SK-N-SH (cell line): ENCODE measurements around the gene ZNF648. TPM values are rescaled to one million over a fixed set of nuclear protein-coding genes. Genes with fewer than 3 reads are reported as not detected.

Experiments used
- CTCF ChIA-PET: fragments of 300-600, 350-600 bp; formaldehyde crosslinking; extraction: SDS; loops from one replicate; lab custom pipeline; 2021; lab: Yijun Ruan, JAX
- POLR2A ChIA-PET: fragments of 350-600 bp; sonication (Branson Sonifier 250); formaldehyde crosslinking; extraction: SDS; loops from one replicate; lab custom pipeline; 2020; ENCODE audit warnings: antibody characterized with exemption, inconsistent platforms; lab: Yijun Ruan, JAX
- DNase-seq: peaks from one replicate; pipeline ENCODE4 v3.0.0; 2012
- H2AFZ ChIP-seq: fragments of 200-600 bp; sonication (generic); 2 replicates; pipeline ENCODE4 v1.8.1; 2016; ENCODE audit warnings: antibody characterized with exemption, mild to moderate bottlenecking, low read depth
- H3F3A ChIP-seq: fragments of 200-600 bp; sonication (generic); replicated peaks from 2 replicates; pipeline ENCODE3; 2016; ENCODE audit warnings: antibody characterized with exemption, mild to moderate bottlenecking; ENCODE audit not compliant: insufficient read depth
- H3K27ac ChIP-seq, 2 experiments: fragments of 200-500 bp in 1 of 2; fragments of 200-600 bp in 1 of 2; sonication (Bioruptor generic) in 1 of 2; sonication (generic), shearing (Covaris generic) in 1 of 2; 2 replicates each; pipeline versions ENCODE4 v1.5.1 to v1.6.1; 2014 to 2016; ENCODE audit warnings: low read depth in 2 of 2, inconsistent platforms in 1 of 2, low read length in 1 of 2, mild to moderate bottlenecking in 1 of 2, mixed read lengths in 1 of 2
- H3K27me3 ChIP-seq: fragments of 200-600 bp; sonication (generic), shearing (Covaris generic); 2 replicates; pipeline ENCODE4 v1.6.1; 2016; ENCODE audit warnings: mixed run types; ENCODE audit not compliant: insufficient read depth
- H3K36me3 ChIP-seq, 2 experiments: fragments of 200-500 bp in 1 of 2; fragments of 200-600 bp in 1 of 2; sonication (Bioruptor generic) in 1 of 2; sonication (generic) in 1 of 2; replicated peaks in 1 of 2; 2 replicates each; pipeline versions ENCODE3 to v1.5.1; 2014 to 2016; ENCODE audit warnings: low read length in 1 of 2, mild to moderate bottlenecking in 1 of 2; ENCODE audit not compliant: insufficient read depth in 2 of 2, control insufficient read depth in 1 of 2
- H3K4me1 ChIP-seq, 2 experiments: fragments of 200-500 bp in 1 of 2; fragments of 200-600 bp in 1 of 2; sonication (Bioruptor generic) in 1 of 2; sonication (generic), shearing (Covaris generic) in 1 of 2; 2 replicates each; pipeline versions ENCODE4 v1.5.1 to v1.6.1; 2014 to 2016; ENCODE audit warnings: low read depth in 1 of 2, low read length in 1 of 2, mixed run types in 1 of 2; ENCODE audit not compliant: insufficient read depth in 2 of 2, control insufficient read depth in 1 of 2
- H3K4me2 ChIP-seq: fragments of 200-600 bp; sonication (generic), shearing (Covaris generic); 2 replicates; pipeline ENCODE4 v1.6.1; 2017; ENCODE audit warnings: mixed run types
- H3K4me3 ChIP-seq, 2 experiments: fragments of 200-500 bp in 1 of 2; fragments of 200-600 bp in 1 of 2; sonication (Bioruptor generic) in 1 of 2; sonication (generic), shearing (Covaris generic) in 1 of 2; 2 replicates each; pipeline versions ENCODE4 v1.5.1 to v1.8.1; 2014 to 2016; ENCODE audit warnings: low read depth in 2 of 2, inconsistent platforms in 1 of 2, low read length in 1 of 2, mild to moderate bottlenecking in 1 of 2, mixed read lengths in 1 of 2, moderate library complexity in 1 of 2
- H3K79me2 ChIP-seq: fragments of 200-600 bp; sonication (generic); 2 replicates; pipeline ENCODE4 v1.8.1; 2017; ENCODE audit warnings: mild to moderate bottlenecking; ENCODE audit not compliant: insufficient read depth
- H3K9ac ChIP-seq: fragments of 200-600 bp; sonication (generic); 2 replicates; pipeline ENCODE4 v1.6.1; 2017; ENCODE audit warnings: mixed run types
- H3K9me2 ChIP-seq: fragments of 200-600 bp; sonication (generic); 2 replicates; pipeline ENCODE4 v1.6.1; 2017; ENCODE audit warnings: mixed run types
- H3K9me3 ChIP-seq: fragments of 200-600 bp; sonication (generic); 2 replicates; pipeline ENCODE4 v1.6.1; 2017; ENCODE audit warnings: mixed run types, mild to moderate bottlenecking, moderate library complexity
- H4K20me1 ChIP-seq: fragments of 200-600 bp; sonication (generic); 2 replicates; pipeline ENCODE4 v1.6.1; 2017; ENCODE audit warnings: mild to moderate bottlenecking, mixed run types; ENCODE audit not compliant: insufficient read depth
- CHD2 ChIP-seq: fragments of 150-350 bp; IDR thresholded peaks from 2 replicates; pipeline ENCODE4 v1.6.1; 2018; ENCODE audit warnings: low read length; ENCODE audit not compliant: partially characterized antibody
- ELF1 ChIP-seq: IDR thresholded peaks from 2 replicates; pipeline ENCODE4 v1.4.0; 2012
- EP300 ChIP-seq, 2 experiments: IDR thresholded peaks; 2 replicates each; pipeline versions ENCODE4 v1.4.0 to v1.6.1; 2012; ENCODE audit warnings: borderline replicate concordance in 1 of 2, low read depth in 1 of 2, low read length in 1 of 2
- FOXM1 ChIP-seq: IDR thresholded peaks from 2 replicates; pipeline ENCODE4 v1.4.0; 2012; ENCODE audit warnings: low read depth, mild to moderate bottlenecking
- GATA2 ChIP-seq: sonication (generic); formaldehyde crosslinking; IDR thresholded peaks from 2 replicates; pipeline ENCODE4 v1.5.0; 2020; ENCODE audit warnings: mild to moderate bottlenecking, missing genetic modification reagents
- MEF2A ChIP-seq: IDR thresholded peaks from 2 replicates; pipeline ENCODE4 v1.4.0; 2012; ENCODE audit warnings: low read depth, borderline replicate concordance
- NFIC ChIP-seq: IDR thresholded peaks from 2 replicates; pipeline ENCODE4 v1.4.0; 2012; ENCODE audit warnings: borderline replicate concordance
- PBX3 ChIP-seq: IDR thresholded peaks from 2 replicates; pipeline ENCODE4; 2012
- POLR2AphosphoS5 ChIP-seq: IDR thresholded peaks from 2 replicates; pipeline ENCODE4 v1.6.1; 2012; ENCODE audit warnings: low read depth, low read length
- RCOR1 ChIP-seq: fragments of 150-350 bp; IDR thresholded peaks from 2 replicates; pipeline ENCODE4 v1.6.1; 2017; ENCODE audit warnings: antibody characterized with exemption, low read length
- REST ChIP-seq: IDR thresholded peaks from 2 replicates; pipeline ENCODE4 v1.6.1; 2012; ENCODE audit warnings: mild to moderate bottlenecking, low read depth, low read length, moderate library complexity
- RFX5 ChIP-seq: IDR thresholded peaks from 2 replicates; pipeline ENCODE4 v1.6.1; 2012; ENCODE audit warnings: mild to moderate bottlenecking, improper control_type of control experiment, low read length
- SIN3A ChIP-seq: IDR thresholded peaks from 2 replicates; pipeline ENCODE4 v1.6.1; 2012; ENCODE audit warnings: low read depth, mild to moderate bottlenecking, low read length, moderate library complexity, borderline replicate concordance
- SMC3 ChIP-seq: IDR thresholded peaks from 2 replicates; pipeline ENCODE4 v1.6.1; 2012; ENCODE audit warnings: low read depth, low read length, improper control_type of control experiment
- TAF1 ChIP-seq: IDR thresholded peaks from 2 replicates; pipeline ENCODE4 v1.6.1; 2012; ENCODE audit warnings: low read depth, mild to moderate bottlenecking, low read length, moderate library complexity, borderline replicate concordance
- TCF12 ChIP-seq: IDR thresholded peaks from 2 replicates; pipeline ENCODE4 v1.4.0; 2012
- TEAD4 ChIP-seq: IDR thresholded peaks from 2 replicates; pipeline ENCODE4 v1.4.0; 2012; ENCODE audit warnings: mild to moderate bottlenecking, borderline replicate concordance; ENCODE audit not compliant: insufficient read depth
- ZBTB33 ChIP-seq: IDR thresholded peaks from 2 replicates; pipeline ENCODE4 v1.4.0; 2012; ENCODE audit warnings: low read depth, borderline replicate concordance
- WGBS: methylation state at CpG from one replicate; pipeline ENCODE4 v1.1.6; 2017; ENCODE audit warnings: low lambda C conversion rate; 5-methylcytosine and 5-hydroxymethylcytosine counted together
- polyA plus RNA-seq, 3 experiments: library from polyadenylated mRNA; depleted of rRNA; stranded (reverse); fragments of >200 nt; gene quantifications; 2 replicates each; pipeline ENCODE4 v1.2.3, GENCODE V29; 2012

Gene ZNF648
- polyA plus RNA-seq, 1 of the 3 experiments (the other 2 are of a cell fraction): not detected

- Histone ChIP-seq H3K4me2 (no peak overlapping the region), H3K4me1 (peaks cover 0 to 3% of the 10 kb centered on the region in 2 experiments; a peak in 1 of 4 replicates), H3K9me2 (no peaks in the 10 kb centered on the region), H3K9ac (no peak overlapping the region), H2AFZ (no peak overlapping the region), H3F3A (no peaks in the 10 kb centered on the region), H3K4me3 (no peak overlapping the region), H3K27ac (no peak overlapping the region), H3K9me3 (no peaks in the 10 kb centered on the region), H3K79me2 (no peaks in the 10 kb centered on the region), H3K36me3 (no peaks in the 10 kb centered on the region), H3K27me3 (no peaks in the 10 kb centered on the region), H4K20me1 (no peaks in the 10 kb centered on the region)
- TF ChIP-seq NFIC (no peak), ELF1 (no peak), MEF2A (no peak), REST (no peak), TEAD4 (no peak), TCF12 (no peak), PBX3 (no peak)
- CTCF ChIA-PET: no interaction called here
- 0% methylated on average over 1 of the region's 1 CpG for WGBS
- POLR2A ChIA-PET: no interaction called here
- DNase-seq: no peak
Observed at GRCh38 chr1:182032251-182032650, 29.3 kb downstream of the ZNF648 start.

- H3K9me3 ChIP-seq: no peaks in the 10 kb centered on the region
- H3K36me3 ChIP-seq: no peaks in the 10 kb centered on the region
- no peaks in the 10 kb centered on the region for H4K20me1 ChIP-seq
- H3F3A ChIP-seq: no peaks in the 10 kb centered on the region
- no peaks in the 10 kb centered on the region for H3K27me3 ChIP-seq
- peaks cover 0 to 3% of the 10 kb centered on the region in 2 experiments; a peak in 1 of 4 replicates for H3K4me1 ChIP-seq
- H3K9ac ChIP-seq: peak overlapping the region; percentile 67
- no peaks in the 10 kb centered on the region for H3K9me2 ChIP-seq
- DNase-seq: peak; percentile 96
- WGBS: 3% methylated on average over 18 of the region's 68 CpGs
- H3K4me2 ChIP-seq: peak overlapping the region; percentile 74
- H3K4me3 ChIP-seq: peak overlapping the region; percentile 47 to 77
- POLR2A ChIA-PET: interaction anchor here (0.6 kb wide), 1 partner anchor 367 kb away, joined by 3 read pairs; no protein-coding TSS in a partner anchor
- peak overlapping the region; percentile 83 for H2AFZ ChIP-seq
- CTCF ChIA-PET: interaction anchor here (0.5 to 2.6 kb wide), 2 partner anchors 51 to 402 kb away, joined by 3 to 8 read pairs; no protein-coding TSS in a partner anchor
- H3K79me2 ChIP-seq: no peaks in the 10 kb centered on the region
- peak overlapping the region; percentile 46 to 56; a peak in 3 of 4 replicates for H3K27ac ChIP-seq
- TF ChIP-seq SMC3: no peak
- TF ChIP-seq FOXM1: no peak
- no peak for TF ChIP-seq RFX5
- TF ChIP-seq EP300 (IDR thresholded peaks at IDR 0.05; ENCODE audit: borderline replicate concordance in 1 of 2, low read depth in 1 of 2, low read length in 1 of 2): no peak
- TF ChIP-seq POLR2AphosphoS5: peak; percentile 63
- TF ChIP-seq GATA2 (CRISPR knock-in tag): no peak
- TF ChIP-seq TAF1: peak; percentile 73
- no peak for TF ChIP-seq MEF2A
- TF ChIP-seq ZBTB33: no peak
- TF ChIP-seq CHD2: peak; percentile 5
- peak; percentile 91 for TF ChIP-seq PBX3
- TF ChIP-seq RCOR1: no peak
- no peak for TF ChIP-seq NFIC
- no peak for TF ChIP-seq SIN3A
Observed at GRCh38 chr1:182029379-182030331, 31.9 kb downstream of the ZNF648 start.
